K562 (cell line): ENCODE data around the gene PLRG1. TPM values are rescaled to one million over a fixed set of nuclear protein-coding genes. Genes with fewer than 3 reads are reported as not detected.
A peak's percentile ranks its signal among the peaks of the same experiment; 100 is the strongest.

Experiments
- ATF4 ChIP-seq: fragments of 450-650 bp; formaldehyde crosslinking; IDR thresholded peaks from 2 replicates; pipeline ENCODE4 v1.4.0; 2022; ENCODE audit warnings: mild to moderate bottlenecking, moderate library complexity
- BRF2 ChIP-seq: IDR thresholded peaks from 3 replicates; pipeline ENCODE4 v1.6.1; 2011; ENCODE audit warnings: borderline replicate concordance, mild to moderate bottlenecking; ENCODE audit not compliant: insufficient read length, insufficient read depth
- CBFA2T3 ChIP-seq: fragments of 450-650 bp; IDR thresholded peaks from 2 replicates; pipeline ENCODE4 v1.6.1; 2017
- CREM ChIP-seq: IDR thresholded peaks from 2 replicates; pipeline ENCODE4 v1.6.1; 2014; ENCODE audit warnings: antibody characterized with exemption, low read depth
- EP400 ChIP-seq: fragments of 450-650 bp; IDR thresholded peaks from 2 replicates; pipeline ENCODE4 v1.6.1; 2017; ENCODE audit warnings: antibody characterized with exemption, mild to moderate bottlenecking, moderate library complexity
- HBP1 ChIP-seq: fragments of 450-650 bp; formaldehyde crosslinking; IDR thresholded peaks from 2 replicates; pipeline ENCODE4 v1.4.0; 2022; ENCODE audit warnings: missing genetic modification characterization
- HMBOX1 ChIP-seq: sonication (generic); IDR thresholded peaks from 2 replicates; pipeline ENCODE4 v1.6.1; 2016
- KHSRP ChIP-seq: fragments of 450-650 bp; IDR thresholded peaks from 2 replicates; pipeline ENCODE4 v1.6.1; 2017
- MEIS2 ChIP-seq: fragments of 450-650 bp; IDR thresholded peaks from 2 replicates; pipeline ENCODE4 v1.6.1; 2014; ENCODE audit warnings: mild to moderate bottlenecking; ENCODE audit not compliant: partially characterized antibody
- NFIC ChIP-seq: fragments of 450-650 bp; IDR thresholded peaks from 2 replicates; pipeline ENCODE4 v1.6.1; 2017; ENCODE audit warnings: mild to moderate bottlenecking, inconsistent platforms
- RBFOX2 ChIP-seq: fragments of 200-400 bp; formaldehyde crosslinking; IDR thresholded peaks from 2 replicates; pipeline ENCODE4 v1.6.1; 2017; ENCODE audit warnings: low read depth, mild to moderate bottlenecking, low read length, moderate library complexity
- RFX7 ChIP-seq: fragments of 250-450 bp; sonication (Bioruptor Pico); IDR thresholded peaks from 2 replicates; pipeline ENCODE4 v1.5.1; 2021; ENCODE audit warnings: mild to moderate bottlenecking
- SREBF1 ChIP-seq: fragments of 150-350 bp; IDR thresholded peaks from 2 replicates; pipeline ENCODE4 v1.6.1; 2014; ENCODE audit warnings: antibody characterized with exemption, low read depth, low read length, borderline replicate concordance
- TCFL5 ChIP-seq: fragments of 250-450 bp; sonication (Bioruptor Pico); conservative IDR thresholded peaks from 2 replicates; pipeline ENCODE4 v1.6.1; 2021; ENCODE audit warnings: mild to moderate bottlenecking, moderate library complexity, matching md5 sums
- ZNF586 ChIP-seq: fragments of 450-650 bp; formaldehyde crosslinking; conservative IDR thresholded peaks from 2 replicates; pipeline ENCODE4 v1.4.0; 2020; ENCODE audit warnings: mild to moderate bottlenecking, moderate library complexity
- polyA plus RNA-seq, 8 experiments: library from polyadenylated mRNA; depleted of rRNA in 4 of 8; stranded (reverse) in 5 of 8; unstranded in 3 of 8; fragments of >200 nt; fragmentation: Nextera tagmentation in 2 of 8; fragmentation: Illumina TruSeq in 1 of 8; extraction: Ambion mirVana in 2 of 8; extraction: Trizol in 1 of 8; gene quantifications; 2 replicates each; pipeline versions ENCODE4 v1.2.1 to v1.2.3, GENCODE V29; 2011 to 2014; ENCODE audit warnings: inconsistent platforms in 1 of 8, missing spikeins in 1 of 8
- total RNA-seq, 7 experiments: library from RNA; depleted of rRNA in 6 of 7; stranded (reverse); fragments of >200 nt in 6 of 7; fragmentation: Illumina TruSeq in 2 of 7; extraction: Trizol in 2 of 7; gene quantifications; 2 replicates each; pipeline versions ENCODE4 v1.2.1 to v1.2.3, GENCODE V29; 2011 to 2021; ENCODE audit warnings: low replicate concordance in 1 of 7
- TF ChIP-seq, protein P1 (sequence below), 2 experiments: fragments of 150-350 bp in 1 of 2; IDR thresholded peaks; 2 replicates each; pipeline ENCODE4 v1.6.1; 2012 to 2016; ENCODE audit warnings: low read depth in 2 of 2, low read length in 2 of 2, mild to moderate bottlenecking in 1 of 2, moderate library complexity in 1 of 2
- TF ChIP-seq, protein P2 (sequence below): IDR thresholded peaks from 2 replicates; pipeline ENCODE4 v1.6.1; 2014; ENCODE audit warnings: antibody characterized with exemption

Gene PLRG1
- total and polyA plus RNA-seq, 9 of the 15 experiments (the other 6 are each of a cell fraction or from before 2014, with no cell fraction given) = 48.0 to 248 (median 120) TPM

GRCh38 chr4:154491341-154492271 lies 58.6 kb downstream of the PLRG1 start, which contains the start of gene DCHS2 (continued):
- TF ChIP-seq, protein P1, sequence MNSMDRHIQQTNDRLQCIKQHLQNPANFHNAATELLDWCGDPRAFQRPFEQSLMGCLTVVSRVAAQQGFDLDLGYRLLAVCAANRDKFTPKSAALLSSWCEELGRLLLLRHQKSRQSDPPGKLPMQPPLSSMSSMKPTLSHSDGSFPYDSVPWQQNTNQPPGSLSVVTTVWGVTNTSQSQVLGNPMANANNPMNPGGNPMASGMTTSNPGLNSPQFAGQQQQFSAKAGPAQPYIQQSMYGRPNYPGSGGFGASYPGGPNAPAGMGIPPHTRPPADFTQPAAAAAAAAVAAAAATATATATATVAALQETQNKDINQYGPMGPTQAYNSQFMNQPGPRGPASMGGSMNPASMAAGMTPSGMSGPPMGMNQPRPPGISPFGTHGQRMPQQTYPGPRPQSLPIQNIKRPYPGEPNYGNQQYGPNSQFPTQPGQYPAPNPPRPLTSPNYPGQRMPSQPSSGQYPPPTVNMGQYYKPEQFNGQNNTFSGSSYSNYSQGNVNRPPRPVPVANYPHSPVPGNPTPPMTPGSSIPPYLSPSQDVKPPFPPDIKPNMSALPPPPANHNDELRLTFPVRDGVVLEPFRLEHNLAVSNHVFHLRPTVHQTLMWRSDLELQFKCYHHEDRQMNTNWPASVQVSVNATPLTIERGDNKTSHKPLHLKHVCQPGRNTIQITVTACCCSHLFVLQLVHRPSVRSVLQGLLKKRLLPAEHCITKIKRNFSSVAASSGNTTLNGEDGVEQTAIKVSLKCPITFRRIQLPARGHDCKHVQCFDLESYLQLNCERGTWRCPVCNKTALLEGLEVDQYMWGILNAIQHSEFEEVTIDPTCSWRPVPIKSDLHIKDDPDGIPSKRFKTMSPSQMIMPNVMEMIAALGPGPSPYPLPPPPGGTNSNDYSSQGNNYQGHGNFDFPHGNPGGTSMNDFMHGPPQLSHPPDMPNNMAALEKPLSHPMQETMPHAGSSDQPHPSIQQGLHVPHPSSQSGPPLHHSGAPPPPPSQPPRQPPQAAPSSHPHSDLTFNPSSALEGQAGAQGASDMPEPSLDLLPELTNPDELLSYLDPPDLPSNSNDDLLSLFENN (IDR thresholded peaks at IDR 0.05; ENCODE audit: low read depth in 2 of 2, low read length in 2 of 2) = no peak
- TF ChIP-seq RBFOX2 (peak; percentile 63), MEIS2 (no peak), CREM (0 out of 2 replicates have a peak, but pooled peaks have one; percentile 4), NFIC (peak; percentile 100), KHSRP (no peak), ATF4 (CRISPR knock-in tag) (no peak), RFX7 (CRISPR knock-in tag) (no peak), BRF2 (no peak), TCFL5 (CRISPR knock-in tag) (no peak), ZNF586 (CRISPR knock-in tag) (no peak), CBFA2T3 (no peak), EP400 (peak; percentile 23; the same call in 1 of the 2 replicates), HBP1 (CRISPR knock-in tag) (no peak), SREBF1 (no peak), HMBOX1 (no peak)
- TF ChIP-seq, protein P2, sequence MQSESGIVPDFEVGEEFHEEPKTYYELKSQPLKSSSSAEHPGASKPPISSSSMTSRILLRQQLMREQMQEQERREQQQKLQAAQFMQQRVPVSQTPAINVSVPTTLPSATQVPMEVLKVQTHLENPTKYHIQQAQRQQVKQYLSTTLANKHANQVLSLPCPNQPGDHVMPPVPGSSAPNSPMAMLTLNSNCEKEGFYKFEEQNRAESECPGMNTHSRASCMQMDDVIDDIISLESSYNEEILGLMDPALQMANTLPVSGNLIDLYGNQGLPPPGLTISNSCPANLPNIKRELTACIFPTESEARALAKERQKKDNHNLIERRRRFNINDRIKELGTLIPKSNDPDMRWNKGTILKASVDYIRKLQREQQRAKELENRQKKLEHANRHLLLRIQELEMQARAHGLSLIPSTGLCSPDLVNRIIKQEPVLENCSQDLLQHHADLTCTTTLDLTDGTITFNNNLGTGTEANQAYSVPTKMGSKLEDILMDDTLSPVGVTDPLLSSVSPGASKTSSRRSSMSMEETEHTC = no peak
